B cell (primary cell): ENCODE results near the gene ADAMTS5. TPM values are rescaled to one million over a fixed set of nuclear protein-coding genes. Genes with fewer than 3 reads are reported as not detected.

ENCODE experiments used
- ATAC-seq: fragments of 200-7000 bp; cut with Tn5 transposase; one replicate; pipeline ENCODE4 v1.10.0; 2021; ENCODE audit warnings: low read depth, mild to moderate bottlenecking, moderate number of reproducible peaks, moderate library complexity
- CTCF ChIA-PET: fragments of 350-600 bp; sonication (Branson Sonifier 250); formaldehyde crosslinking; loops from one replicate; lab custom pipeline; 2021; ENCODE audit warnings: antibody characterized with exemption, inconsistent platforms; lab: Charles Lee
- POLR2A ChIA-PET: fragments of 350-600 bp; sonication (Branson Sonifier 250); formaldehyde crosslinking; loops from one replicate; lab custom pipeline; 2021; ENCODE audit warnings: antibody characterized with exemption; lab: Charles Lee
- DNase-seq: peaks from one replicate; pipeline ENCODE4 v3.0.0; 2013
- H2AFZ ChIP-seq: 2 replicates; pipeline ENCODE4 v1.6.1; 2012; ENCODE audit warnings: mild to moderate bottlenecking, low read depth, low read length; ENCODE audit not compliant: insufficient read depth, poor library complexity, severe bottlenecking
- H3K27ac ChIP-seq, 2 donors: 1 replicate in 1 of 2; 2 replicates in 1 of 2; pipeline ENCODE4 v1.5.1; 2012 to 2013; ENCODE audit warnings: low read length in 2 of 2, mild to moderate bottlenecking in 2 of 2, moderate library complexity in 1 of 2
- H3K27me3 ChIP-seq, 4 experiments: fragments of 200-600 bp in 1 of 4; sonication (generic) in 1 of 4; replicated peaks in 1 of 4; 1 replicate in 2 of 4; 2 replicates in 2 of 4; pipeline versions ENCODE4 v1.6.1 to v1.7.0; 2013 to 2016; ENCODE audit warnings: low read length in 3 of 4, mild to moderate bottlenecking in 2 of 4, mixed read lengths in 1 of 4, moderate library complexity in 1 of 4; ENCODE audit not compliant: insufficient read depth in 4 of 4, control insufficient read depth in 3 of 4; ENCODE audit errors: control extremely low read depth in 1 of 4
- H3K36me3 ChIP-seq, 2 experiments: replicated peaks in 1 of 2; 1 replicate in 1 of 2; 2 replicates in 1 of 2; pipeline versions ENCODE4 v1.6.1 to v1.7.1; 2013; ENCODE audit warnings: low read length in 1 of 2; ENCODE audit not compliant: insufficient read depth in 2 of 2, control insufficient read depth in 1 of 2; ENCODE audit errors: control extremely low read depth in 1 of 2, extremely low read depth in 1 of 2
- H3K4me1 ChIP-seq, 2 donors: fragments of 200-600 bp in 1 of 2; sonication (generic) in 1 of 2; 1 replicate in 1 of 2; 2 replicates in 1 of 2; pipeline versions ENCODE4 v1.5.1 to v1.6.1; 2013 to 2017; ENCODE audit warnings: low read length in 2 of 2; ENCODE audit not compliant: control insufficient read depth in 2 of 2, insufficient read depth in 2 of 2
- H3K4me2 ChIP-seq: replicated peaks from 2 replicates; pipeline ENCODE3; 2012; ENCODE audit warnings: mild to moderate bottlenecking, low read depth, low read length; ENCODE audit not compliant: poor library complexity, severe bottlenecking
- H3K4me3 ChIP-seq, 5 experiments: fragments of 200-600 bp in 1 of 5; sonication (generic) in 1 of 5; 1 replicate in 3 of 5; 2 replicates in 2 of 5; pipeline versions ENCODE4 v1.5.1 to v1.7.0; 2011 to 2016; ENCODE audit warnings: low read length in 4 of 5, mild to moderate bottlenecking in 4 of 5, low read depth in 2 of 5, control low read depth in 1 of 5, moderate library complexity in 1 of 5; ENCODE audit not compliant: insufficient read depth in 1 of 5; ENCODE audit errors: control extremely low read depth in 1 of 5, extremely low read depth in 1 of 5
- H3K79me2 ChIP-seq: fragments of 200-600 bp; sonication (generic); one replicate; pipeline ENCODE4 v1.6.0; 2016; ENCODE audit warnings: low read length; ENCODE audit not compliant: control insufficient read depth, insufficient read depth
- H3K9ac ChIP-seq: fragments of 200-600 bp; sonication (generic); 2 replicates; pipeline ENCODE4 v1.6.1; 2017; ENCODE audit warnings: mild to moderate bottlenecking, low read length, moderate library complexity
- H3K9me3 ChIP-seq, 3 donors: one replicate each; pipeline versions ENCODE4 v1.6.1 to v1.7.1; 2013; ENCODE audit warnings: low read length in 2 of 3; ENCODE audit not compliant: control insufficient read depth in 2 of 3, insufficient read depth in 1 of 3; ENCODE audit errors: control extremely low read depth in 1 of 3
- H4K20me1 ChIP-seq: 2 replicates; pipeline ENCODE4 v1.6.0; 2012; ENCODE audit warnings: mild to moderate bottlenecking, low read length; ENCODE audit not compliant: insufficient read depth, control insufficient read depth, poor library complexity, severe bottlenecking
- H3K27ac Mint-ChIP-seq: one replicate; pipeline ENCODE4 v1.8.0; 2021; ENCODE audit warnings: mixed read lengths
- H3K27me3 Mint-ChIP-seq: one replicate; pipeline ENCODE4 v1.8.0; 2021; ENCODE audit warnings: mixed read lengths
- H3K4me1 Mint-ChIP-seq: one replicate; pipeline ENCODE4 v1.8.0; 2021; ENCODE audit warnings: mixed read lengths
- H3K4me3 Mint-ChIP-seq: one replicate; pipeline ENCODE4 v1.8.0; 2021; ENCODE audit warnings: mixed read lengths
- H3K9me3 Mint-ChIP-seq: one replicate; pipeline ENCODE4 v1.8.0; 2022; ENCODE audit warnings: mixed read lengths; ENCODE audit not compliant: insufficient read depth
- CTCF ChIP-seq: fragments of 200-600 bp; IDR thresholded peaks from one replicate; pipeline ENCODE4 v1.8.0; 2022; ENCODE audit warnings: antibody characterized with exemption, mild to moderate bottlenecking
- EZH2 ChIP-seq: IDR thresholded peaks from 2 replicates; pipeline ENCODE4 v1.6.1; 2012; ENCODE audit warnings: borderline replicate concordance, low read depth, mild to moderate bottlenecking, moderate library complexity, low read length; ENCODE audit not compliant: insufficient read depth, poor library complexity, severe bottlenecking
- WGBS: methylation state at CpG from one replicate; pipeline ENCODE4 v1.1.5; 2013; ENCODE audit warnings: missing lambda C conversion rate; ENCODE audit not compliant: insufficient coverage; 5-methylcytosine and 5-hydroxymethylcytosine counted together
- intact Hi-C: fragments of 100-400 bp; cut with micrococcal nuclease; formaldehyde crosslinking; loops from one replicate; pipeline ENCODE4 v1.10.0; 2022
- polyA plus RNA-seq: library from polyadenylated mRNA; depleted of rRNA; stranded (reverse); fragments of >200 nt; gene quantifications from 2 replicates; pipeline ENCODE4 v1.2.3, GENCODE V29; 2012
- total RNA-seq, 2 donors: library from RNA; stranded (reverse); fragments of 120-200 nt in 1 of 2; gene quantifications; 1 replicate in 1 of 2; 2 replicates in 1 of 2; pipeline versions ENCODE4 v1.2.3 to v1.2.4, GENCODE V29; 2013 to 2022

Gene ADAMTS5
- total and polyA plus RNA-seq, 2 donors (not counting 1 experiment from before 2014, with no cell fraction given) = 0.01 TPM; not detected in 1

- intact Hi-C loops = no loop called here
- no peaks in the 10 kb centered on the region for H3K4me1 Mint-ChIP-seq
- DNase-seq = no peak
These were observed 16.7 kb upstream of the ADAMTS5 start for GRCh38 chr21:26983576-26983975.

DNA sequence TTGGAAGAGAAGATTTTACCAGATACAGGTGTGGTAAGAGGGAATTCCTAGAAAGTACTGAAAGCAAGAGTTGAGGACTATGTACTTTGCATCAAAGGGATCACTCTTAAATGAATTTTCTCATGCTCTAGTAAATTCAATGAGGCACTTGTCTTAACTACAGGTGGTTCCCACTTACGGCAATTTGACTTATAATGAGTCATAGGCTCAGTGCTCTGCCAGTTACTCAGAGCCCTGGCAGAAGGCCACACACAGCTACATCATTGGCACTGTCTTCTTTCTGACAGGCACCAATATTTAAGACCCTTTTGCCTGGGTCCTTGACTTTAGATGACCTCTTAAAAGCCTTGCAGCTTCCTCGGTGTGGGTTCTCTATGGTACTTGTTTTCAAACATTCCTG, 15.9 kb upstream of the ADAMTS5 start:
- Histone ChIP-seq H3K4me2 (no peak overlapping the region), H2AFZ (no peak overlapping the region), H3K27me3 (no peaks in the 10 kb centered on the region), H3K4me3 (no peak overlapping the region), H3K4me1 (no peaks in the 10 kb centered on the region), H3K9me3 (peaks cover 0 to 4% (median 3%) of the 10 kb centered on the region in 3 donors), H3K27ac (no peak overlapping the region), H3K79me2 (no peaks in the 10 kb centered on the region), H4K20me1 (no peaks in the 10 kb centered on the region), H3K36me3 (no peaks in the 10 kb centered on the region), H3K9ac (no peak overlapping the region)
- DNase-seq = no peak
- peaks cover 3% of the 10 kb centered on the region for H3K9me3 Mint-ChIP-seq
- POLR2A ChIA-PET = no interaction called here
- H3K4me3 Mint-ChIP-seq = no peak overlapping the region
- H3K4me1 Mint-ChIP-seq = no peaks in the 10 kb centered on the region
- intact Hi-C loops = no loop called here
- CTCF ChIA-PET = no interaction called here
- no peak overlapping the region for H3K27ac Mint-ChIP-seq
- no peak for ATAC-seq
- no peaks in the 10 kb centered on the region for H3K27me3 Mint-ChIP-seq
- WGBS = 100% methylated on average over 1 of the region's 2 CpGs
- TF ChIP-seq CTCF = no peak
- TF ChIP-seq EZH2 = no peak

More at GRCh38 chr21:26983576-26983975, 16.7 kb upstream of the ADAMTS5 start:
- no peaks in the 10 kb centered on the region for H4K20me1 ChIP-seq
- peaks cover 0 to 3% (median 2%) of the 10 kb centered on the region in 3 donors for H3K9me3 ChIP-seq
- TF ChIP-seq CTCF = no peak
- no peak for TF ChIP-seq EZH2
- no peak overlapping the region for H2AFZ ChIP-seq
- ChIA-PET POLR2A (no interaction called here), CTCF (no interaction called here)
- H3K27me3 ChIP-seq = no peaks in the 10 kb centered on the region
- Mint-ChIP-seq H3K9me3 (peaks cover 3% of the 10 kb centered on the region), H3K27ac (no peak overlapping the region), H3K4me3 (no peak overlapping the region), H3K27me3 (no peaks in the 10 kb centered on the region)
- H3K9ac ChIP-seq = no peak overlapping the region
- H3K4me1 ChIP-seq = no peaks in the 10 kb centered on the region
- no peaks in the 10 kb centered on the region for H3K79me2 ChIP-seq
- ATAC-seq = no peak
- H3K4me3 ChIP-seq = no peak overlapping the region
- no CpG with 5 or more reads among the region's 5 CpGs for WGBS
- H3K27ac ChIP-seq = no peak overlapping the region
- no peak overlapping the region for H3K4me2 ChIP-seq
- no peaks in the 10 kb centered on the region for H3K36me3 ChIP-seq
